GM23248 (cell line): ENCODE results near the gene ALDOB. TPM values are rescaled to one million over a fixed set of nuclear protein-coding genes. Genes with fewer than 3 reads are reported as not detected.

Experiments
- DNase-seq: peaks from one replicate; pipeline ENCODE4 v3.0.0-alpha.2; 2015
- H2AFZ ChIP-seq: fragments of 200-600 bp; sonication (generic); 2 replicates; pipeline ENCODE4 v1.6.1; 2016; ENCODE audit warnings: antibody characterized with exemption
- H3F3A ChIP-seq: fragments of 200-600 bp; sonication (generic); 2 replicates; pipeline ENCODE4 v1.6.1; 2016; ENCODE audit warnings: mild to moderate bottlenecking, antibody characterized with exemption, mixed run types; ENCODE audit not compliant: insufficient read depth
- H3K27ac ChIP-seq: fragments of 200-600 bp; sonication (generic); 2 replicates; pipeline ENCODE4 v1.5.1; 2016; ENCODE audit warnings: mild to moderate bottlenecking
- H3K27me3 ChIP-seq: fragments of 200-600 bp; sonication (generic); replicated peaks from 2 replicates; pipeline ENCODE4 v1.6.1; 2016; ENCODE audit warnings: mild to moderate bottlenecking; ENCODE audit not compliant: insufficient read depth
- H3K36me3 ChIP-seq: fragments of 200-600 bp; sonication (generic); 2 replicates; pipeline ENCODE4 v1.6.1; 2016; ENCODE audit warnings: low read depth, mild to moderate bottlenecking
- H3K4me1 ChIP-seq: fragments of 200-600 bp; sonication (generic); 2 replicates; pipeline ENCODE4 v1.6.1; 2016; ENCODE audit warnings: mild to moderate bottlenecking; ENCODE audit not compliant: insufficient read depth
- H3K4me2 ChIP-seq: fragments of 200-600 bp; sonication (generic); one replicate; pipeline ENCODE4 v1.6.1; 2016; ENCODE audit warnings: mild to moderate bottlenecking; ENCODE audit not compliant: unreplicated experiment
- H3K4me3 ChIP-seq: fragments of 200-600 bp; sonication (generic); 2 replicates; pipeline ENCODE4 v1.5.1; 2016; ENCODE audit warnings: mild to moderate bottlenecking
- H3K79me2 ChIP-seq: fragments of 200-600 bp; sonication (generic); 2 replicates; pipeline ENCODE4 v1.6.1; 2016; ENCODE audit warnings: mild to moderate bottlenecking; ENCODE audit not compliant: insufficient read depth
- H3K9ac ChIP-seq: fragments of 200-600 bp; sonication (generic); 2 replicates; pipeline ENCODE4 v1.6.1; 2016; ENCODE audit warnings: mild to moderate bottlenecking
- H3K9me2 ChIP-seq: fragments of 200-600 bp; sonication (generic); 2 replicates; pipeline ENCODE4 v1.6.1; 2016; ENCODE audit warnings: mixed run types, mild to moderate bottlenecking, moderate library complexity; ENCODE audit not compliant: insufficient read depth
- H3K9me3 ChIP-seq: fragments of 200-600 bp; sonication (generic); one replicate; pipeline ENCODE4 v1.6.1; 2017; ENCODE audit warnings: low read depth
- H4K20me1 ChIP-seq: fragments of 200-600 bp; sonication (generic); 2 replicates; pipeline ENCODE4 v1.6.0; 2016; ENCODE audit not compliant: insufficient read depth
- EZH2 ChIP-seq: fragments of 200-600 bp; sonication (generic); IDR thresholded peaks from 2 replicates; pipeline ENCODE4 v1.6.1; 2018; ENCODE audit warnings: antibody characterized with exemption, mild to moderate bottlenecking; ENCODE audit not compliant: insufficient read depth, poor library complexity, severe bottlenecking
- EZH2phosphoT487 ChIP-seq: fragments of 200-600 bp; sonication (generic); IDR thresholded peaks from 2 replicates; pipeline ENCODE4 v1.6.1; 2018; ENCODE audit warnings: antibody characterized with exemption, moderate library complexity, mild to moderate bottlenecking, low read depth; ENCODE audit not compliant: insufficient read depth
- WGBS, 2 experiments: methylation state at CpG; one replicate each; pipeline ENCODE4 v1.1.6; 2015 to 2017; ENCODE audit warnings: low lambda C conversion rate in 2 of 2, low coverage in 1 of 2; ENCODE audit errors: missing lambda C conversion rate in 2 of 2; 5-methylcytosine and 5-hydroxymethylcytosine counted together
- in situ Hi-C: fragments of 300-500 bp; cut with MboI; formaldehyde crosslinking; loops from 2 replicates; pipeline ENCODE4 v1.15.0; 2020
- polyA plus RNA-seq: library from polyadenylated mRNA; unstranded; fragments of >200 nt; fragmentation: Nextera tagmentation; extraction: Ambion mirVana; gene quantifications from 2 replicates; pipeline ENCODE4 v1.2.1, GENCODE V29; 2016
- total RNA-seq: library from RNA; depleted of rRNA; stranded (reverse); fragments of >200 nt; shearing (Covaris generic); gene quantifications from 2 replicates; pipeline ENCODE4 v1.2.3, GENCODE V29; 2014

ALDOB gene
- total and polyA plus RNA-seq, 2 experiments from 2014 or later: 0.08 TPM; not detected in 1

GRCh38 chr9:101477214-101477613, 41.6 kb upstream of the ALDOB start:
- peak; percentile 10 for DNase-seq

DNA sequence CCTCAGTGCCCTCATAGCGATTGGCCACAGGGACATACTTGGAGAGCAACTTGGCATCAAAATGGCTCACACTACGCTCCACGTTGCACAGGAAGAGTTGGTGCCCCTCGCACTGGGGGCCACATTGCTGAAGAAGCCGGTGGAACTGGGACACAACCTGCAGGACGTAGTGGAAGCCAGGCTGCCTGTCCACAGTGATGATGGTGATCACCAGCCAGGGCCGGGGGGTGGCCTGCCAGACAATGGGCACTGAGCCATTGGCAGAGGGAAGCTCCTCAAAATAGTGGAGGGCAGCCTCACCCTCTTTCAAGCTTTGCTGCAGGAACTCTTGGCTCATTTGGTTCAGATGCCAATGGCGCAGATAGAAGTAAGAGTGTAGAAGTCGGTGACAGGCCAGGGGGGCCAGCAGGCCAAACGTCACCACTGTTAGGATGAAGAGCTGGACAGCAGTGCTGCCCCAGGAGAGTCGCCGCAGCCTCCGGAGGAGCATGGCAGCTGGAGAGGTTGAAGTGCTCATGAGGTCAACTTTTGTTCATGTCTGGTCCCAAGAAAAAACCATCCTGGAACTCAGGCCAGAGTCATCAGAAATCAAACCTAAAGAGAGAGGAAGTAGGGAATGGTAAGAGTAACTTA, 41.1 kb upstream of the ALDOB start:
- H3K9me3 ChIP-seq: no peaks in the 10 kb centered on the region
- no peak overlapping the region for H3K27ac ChIP-seq

More at GRCh38 chr9:101477214-101477613, 41.6 kb upstream of the ALDOB start:
- Histone ChIP-seq H2AFZ (no peak overlapping the region), H4K20me1 (no peaks in the 10 kb centered on the region), H3K27ac (no peak overlapping the region), H3K27me3 (no peaks in the 10 kb centered on the region), H3F3A (no peaks in the 10 kb centered on the region), H3K4me2 (no peak overlapping the region), H3K36me3 (peaks cover 11% of the 10 kb centered on the region), H3K9me2 (no peaks in the 10 kb centered on the region), H3K4me3 (no peak overlapping the region), H3K9me3 (no peaks in the 10 kb centered on the region), H3K4me1 (peaks cover 16% of the 10 kb centered on the region; the same call in 1 of the 2 replicates), H3K79me2 (peaks cover 29% of the 10 kb centered on the region), H3K9ac (no peak overlapping the region)
- in situ Hi-C loops: no loop called here
- 85 to 87% methylated on average over 4 of the region's 4 CpGs for WGBS, 2 experiments
- TF ChIP-seq EZH2phosphoT487 (no peak), EZH2 (no peak)

DNA sequence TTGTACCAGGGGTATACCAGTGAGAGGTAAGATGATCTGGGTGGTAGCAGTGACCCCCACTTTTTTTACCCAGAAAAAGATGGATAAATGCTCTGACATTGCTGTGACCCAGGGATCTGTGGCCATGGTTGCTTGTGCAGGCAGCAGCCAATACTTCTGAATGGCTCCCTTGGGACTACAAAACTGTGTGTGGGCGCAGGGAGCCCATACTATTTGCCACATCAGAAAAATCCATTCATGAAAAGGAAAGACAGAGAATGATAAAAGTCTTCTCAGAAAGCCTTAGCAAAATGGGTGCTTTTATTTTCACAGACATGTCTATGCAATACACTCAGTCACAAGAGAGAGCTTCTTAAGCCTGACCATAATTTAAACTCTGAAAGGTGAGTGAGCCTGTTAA, 37.3 kb upstream of the ALDOB start:
- H3K4me1 ChIP-seq: peaks cover 4% of the 10 kb centered on the region; the same call in 1 of the 2 replicates
- H3K9me3 ChIP-seq: no peaks in the 10 kb centered on the region
- no peaks in the 10 kb centered on the region for H3F3A ChIP-seq
- no peak overlapping the region for H3K27ac ChIP-seq
- no peak overlapping the region for H3K4me2 ChIP-seq
- H2AFZ ChIP-seq: no peak overlapping the region
- 95 to 100% methylated on average over 1 of the region's 1 CpG for WGBS, 2 experiments
- TF ChIP-seq EZH2phosphoT487 (no peak), EZH2 (no peak)
- no peak overlapping the region for H3K9ac ChIP-seq
- no peaks in the 10 kb centered on the region for H3K27me3 ChIP-seq
- in situ Hi-C loops: no loop called here
- no peaks in the 10 kb centered on the region for H4K20me1 ChIP-seq
- no peak overlapping the region for H3K4me3 ChIP-seq
- no peaks in the 10 kb centered on the region for H3K79me2 ChIP-seq
- no peaks in the 10 kb centered on the region for H3K9me2 ChIP-seq
- no peak for DNase-seq
- peaks cover 11% of the 10 kb centered on the region for H3K36me3 ChIP-seq

More for the DNA sequence above, 41.1 kb upstream of the ALDOB start:
- Histone ChIP-seq H3F3A (no peaks in the 10 kb centered on the region), H3K4me2 (no peak overlapping the region), H3K4me1 (peaks cover 11% of the 10 kb centered on the region; the same call in 1 of the 2 replicates), H3K4me3 (no peak overlapping the region), H3K36me3 (peaks cover 11% of the 10 kb centered on the region), H3K27me3 (no peaks in the 10 kb centered on the region), H3K9ac (no peak overlapping the region), H2AFZ (no peak overlapping the region), H3K9me2 (no peaks in the 10 kb centered on the region), H4K20me1 (no peaks in the 10 kb centered on the region), H3K79me2 (peaks cover 24% of the 10 kb centered on the region)
- in situ Hi-C loops: no loop called here
- TF ChIP-seq EZH2: no peak
- TF ChIP-seq EZH2phosphoT487: no peak
- no peak for DNase-seq
- WGBS, 2 experiments: 96 to 98% methylated on average over 13 of the region's 13 CpGs

DNA sequence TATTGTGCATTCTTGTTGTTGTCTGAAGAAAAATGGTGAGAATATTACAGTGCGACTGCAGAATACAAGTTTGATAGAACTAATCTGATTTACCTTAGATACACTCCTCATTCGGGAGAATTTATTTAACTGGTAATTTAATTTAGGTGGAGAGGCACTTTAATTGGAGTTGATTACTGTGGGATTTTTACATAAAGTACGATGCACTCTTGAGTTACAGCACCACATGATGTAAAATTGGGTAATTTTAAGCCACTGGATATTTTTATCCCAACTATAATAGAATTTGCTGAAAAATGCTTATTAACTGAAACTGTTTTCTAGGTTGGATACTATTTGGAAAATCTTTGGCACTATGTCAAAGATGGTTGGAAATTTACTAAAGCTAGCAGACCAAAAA, 35.4 kb upstream of the ALDOB start:
- WGBS, 2 experiments: 85% methylated on average over 3 of the region's 3 CpGs
- Histone ChIP-seq H4K20me1 (no peaks in the 10 kb centered on the region), H2AFZ (no peak overlapping the region), H3F3A (no peaks in the 10 kb centered on the region), H3K36me3 (peaks cover 11% of the 10 kb centered on the region), H3K9ac (no peak overlapping the region), H3K79me2 (no peaks in the 10 kb centered on the region), H3K9me2 (no peaks in the 10 kb centered on the region), H3K4me3 (no peak overlapping the region), H3K4me1 (no peaks in the 10 kb centered on the region), H3K27ac (no peak overlapping the region), H3K27me3 (no peaks in the 10 kb centered on the region), H3K4me2 (no peak overlapping the region), H3K9me3 (no peaks in the 10 kb centered on the region)
- no peak for TF ChIP-seq EZH2phosphoT487
- TF ChIP-seq EZH2: no peak
- in situ Hi-C loops: no loop called here
- DNase-seq: no peak
